Endometrial microvascular endothelial cells (primary cell): Measurements from ENCODE around the gene MRPS21. TPM values are rescaled to one million over a fixed set of nuclear protein-coding genes. Genes with fewer than 3 reads are reported as not detected.

ENCODE experiments used
- in situ Hi-C: cut with HindIII; loops from 2 replicates; pipeline ENCODE4 v1.10.0; 2017; ENCODE audit warnings: low sequenced_read_pairs, low pct_unique_long_range_greater_than_20kb; ENCODE audit errors: inconsistent ontology term
- total RNA-seq: library from RNA; depleted of rRNA; stranded (reverse); fragments of >200 nt; gene quantifications from one replicate; pipeline ENCODE4 v1.2.3, GENCODE V29; 2015; ENCODE audit errors: inconsistent ontology term

The MRPS21 gene
- 49.5 TPM for total RNA-seq

- in situ Hi-C loops = no loop called here
Measured at GRCh38 chr1:150293433-150294253, at the start of gene MRPS21. MRPS21 (plus strand) TSS chr1:150293861; CDS start chr1:150294367, 506 bp downstream.

- in situ Hi-C loops = no loop called here
Measured at GRCh38 chr1:150249936-150250335, 43.7 kb upstream of the MRPS21 start.

- in situ Hi-C loops = no loop called here
Measured at GRCh38 chr1:150256198-150256553, 37.5 kb upstream of the MRPS21 start.

- in situ Hi-C loops = no loop called here
Measured at GRCh38 chr1:150256554-150257341, 36.9 kb upstream of the MRPS21 start.

- in situ Hi-C loops = no loop called here
Measured at GRCh38 chr1:150257624-150258585, 35.8 kb upstream of the MRPS21 start, which contains the start of gene CA14. CA14 (plus strand) TSS chr1:150257774; CDS start chr1:150258129, 355 bp downstream.

GRCh38 chr1:150259217-150259616 lies 34.4 kb upstream of the MRPS21 start:
- in situ Hi-C loops = no loop called here

- in situ Hi-C loops = no loop called here
Measured at GRCh38 chr1:150259758-150260669, 33.6 kb upstream of the MRPS21 start.

- in situ Hi-C loops = no loop called here
Measured at GRCh38 chr1:150261367-150261766, 32.3 kb upstream of the MRPS21 start.

- in situ Hi-C loops = no loop called here
Measured at GRCh38 chr1:150262388-150263320, 31.0 kb upstream of the MRPS21 start.

GRCh38 chr1:150263549-150263948 lies 30.1 kb upstream of the MRPS21 start:
- in situ Hi-C loops = no loop called here

- in situ Hi-C loops = no loop called here
Measured at GRCh38 chr1:150267896-150268295, 25.8 kb upstream of the MRPS21 start.

GRCh38 chr1:150268340-150268704 lies 25.3 kb upstream of the MRPS21 start:
- in situ Hi-C loops = no loop called here

- in situ Hi-C loops = no loop called here
Measured at GRCh38 chr1:150268705-150269403, 24.8 kb upstream of the MRPS21 start, which contains the start of gene APH1A. APH1A (minus strand) TSS chr1:150269016; CDS start chr1:150268810, 206 bp downstream.

GRCh38 chr1:150269451-150269850 lies 24.2 kb upstream of the MRPS21 start:
- in situ Hi-C loops = no loop called here

GRCh38 chr1:150271291-150271959 lies 22.2 kb upstream of the MRPS21 start:
- in situ Hi-C loops = no loop called here

GRCh38 chr1:150273311-150273710 lies 20.4 kb upstream of the MRPS21 start:
- in situ Hi-C loops = no loop called here
